Trophoblast cell (in vitro differentiated cells and primary cell): ENCODE results near the gene SCN3A.

Experiments
- DNase-seq, 2 donors: peaks; one replicate each; pipeline ENCODE4 v3.0.0-alpha.2; 2016
- H2AFZ ChIP-seq: 2 replicates; pipeline ENCODE4 v1.6.1; 2013; ENCODE audit warnings: low read length, moderate library complexity, mild to moderate bottlenecking; ENCODE audit not compliant: insufficient read depth, poor library complexity
- H2AK5ac ChIP-seq: 2 replicates; pipeline ENCODE4 v1.6.1; 2013; ENCODE audit warnings: mild to moderate bottlenecking, low read length
- H2BK120ac ChIP-seq: 2 replicates; pipeline ENCODE4 v1.6.1; 2013; ENCODE audit warnings: low read length, mild to moderate bottlenecking, moderate library complexity; ENCODE audit not compliant: insufficient read depth, poor library complexity
- H2BK12ac ChIP-seq: 2 replicates; pipeline ENCODE4 v1.6.1; 2013; ENCODE audit warnings: mild to moderate bottlenecking, low read length, moderate library complexity
- H2BK5ac ChIP-seq: 2 replicates; pipeline ENCODE4 v1.6.1; 2013; ENCODE audit warnings: low read length, low read depth, moderate library complexity, mild to moderate bottlenecking; ENCODE audit not compliant: poor library complexity
- H3K14ac ChIP-seq: 2 replicates; pipeline ENCODE4 v1.6.1; 2013; ENCODE audit warnings: mild to moderate bottlenecking, low read length
- H3K18ac ChIP-seq: 2 replicates; pipeline ENCODE4 v1.6.1; 2013; ENCODE audit warnings: mild to moderate bottlenecking, low read length
- H3K23ac ChIP-seq: 2 replicates; pipeline ENCODE4 v1.6.1; 2013; ENCODE audit warnings: low read length
- H3K27ac ChIP-seq: 2 replicates; pipeline ENCODE4 v1.5.1; 2013; ENCODE audit warnings: low read depth, mild to moderate bottlenecking, inconsistent platforms, low read length, moderate library complexity
- H3K27me3 ChIP-seq: 2 replicates; pipeline ENCODE4 v1.6.1; 2013; ENCODE audit warnings: inconsistent platforms, mild to moderate bottlenecking, low read length, moderate library complexity; ENCODE audit not compliant: insufficient read depth
- H3K36me3 ChIP-seq, 2 experiments: 1 replicate in 1 of 2; 2 replicates in 1 of 2; pipeline ENCODE4 v1.6.1; 2013; ENCODE audit warnings: low read length in 2 of 2, mild to moderate bottlenecking in 2 of 2, moderate library complexity in 1 of 2; ENCODE audit not compliant: insufficient read depth in 2 of 2, control insufficient read depth in 1 of 2
- H3K4ac ChIP-seq: 2 replicates; pipeline ENCODE4 v1.6.1; 2013; ENCODE audit warnings: low read depth, mild to moderate bottlenecking, low read length, moderate library complexity
- H3K4me1 ChIP-seq, 2 experiments: 1 replicate in 1 of 2; 2 replicates in 1 of 2; pipeline ENCODE4 v1.6.1; 2013; ENCODE audit warnings: low read length in 2 of 2, mild to moderate bottlenecking in 2 of 2, moderate library complexity in 1 of 2; ENCODE audit not compliant: insufficient read depth in 2 of 2, control insufficient read depth in 1 of 2
- H3K4me2 ChIP-seq: 2 replicates; pipeline ENCODE4 v1.6.1; 2013; ENCODE audit warnings: inconsistent platforms, mild to moderate bottlenecking, low read length, moderate library complexity
- H3K4me3 ChIP-seq: 2 replicates; pipeline ENCODE4 v1.5.1; 2013; ENCODE audit warnings: mild to moderate bottlenecking, low read depth, low read length, inconsistent platforms
- H3K79me1 ChIP-seq: one replicate; pipeline ENCODE4 v1.6.1; 2013; ENCODE audit warnings: low read length
- H3K79me2 ChIP-seq: 2 replicates; pipeline ENCODE4 v1.6.1; 2013; ENCODE audit warnings: low read length, mild to moderate bottlenecking; ENCODE audit not compliant: control insufficient read depth, insufficient read depth, poor library complexity
- H3K9ac ChIP-seq: 2 replicates; pipeline ENCODE4 v1.6.1; 2013; ENCODE audit warnings: mild to moderate bottlenecking, low read length
- H3K9me3 ChIP-seq: 2 replicates; pipeline ENCODE4 v1.6.1; 2013; ENCODE audit warnings: low read depth, mild to moderate bottlenecking, control low read depth, inconsistent platforms, low read length; ENCODE audit not compliant: insufficient read depth
- H4K12ac ChIP-seq: 2 replicates; pipeline ENCODE4 v1.6.1; 2013; ENCODE audit warnings: low read depth, mild to moderate bottlenecking, low read length, moderate library complexity
- H4K8ac ChIP-seq: 2 replicates; pipeline ENCODE4 v1.6.1; 2013; ENCODE audit warnings: low read depth, mild to moderate bottlenecking, low read length, moderate library complexity
- H4K91ac ChIP-seq: one replicate; pipeline ENCODE4 v1.6.1; 2013; ENCODE audit warnings: low read depth, mild to moderate bottlenecking, low read length, moderate library complexity
- WGBS: extraction: QIAGEN DNeasy Blood & Tissue Kit; methylation state at CpG from one replicate; pipeline ENCODE4 v1.1.7; 2013; ENCODE audit warnings: missing lambda C conversion rate; ENCODE audit not compliant: insufficient read length, insufficient coverage; ENCODE audit errors: extremely low coverage; 5-methylcytosine and 5-hydroxymethylcytosine counted together

The SCN3A gene

GRCh38 chr2:165182029-165182428 is 21.8 kb downstream of the SCN3A start:
- Histone ChIP-seq H2AK5ac (no peak overlapping the region), H3K9ac (no peak overlapping the region), H2BK120ac (no peak overlapping the region), H4K12ac (no peak overlapping the region), H3K23ac (no peak overlapping the region), H3K79me2 (no peaks in the 10 kb centered on the region), H3K4ac (no peak overlapping the region), H3K27me3 (no peaks in the 10 kb centered on the region), H3K4me3 (no peak overlapping the region), H4K91ac (no peak overlapping the region), H2BK5ac (no peak overlapping the region), H4K8ac (no peak overlapping the region), H2BK12ac (no peak overlapping the region), H3K4me2 (no peak overlapping the region), H2AFZ (no peak overlapping the region), H3K27ac (no peak overlapping the region), H3K36me3 (no peaks in the 10 kb centered on the region), H3K18ac (no peak overlapping the region), H3K9me3 (no peaks in the 10 kb centered on the region), H3K14ac (no peak overlapping the region), H3K4me1 (no peaks in the 10 kb centered on the region), H3K79me1 (no peaks in the 10 kb centered on the region)
- no peak for DNase-seq
- no CpG with 5 or more reads among the region's 2 CpGs for WGBS

DNA sequence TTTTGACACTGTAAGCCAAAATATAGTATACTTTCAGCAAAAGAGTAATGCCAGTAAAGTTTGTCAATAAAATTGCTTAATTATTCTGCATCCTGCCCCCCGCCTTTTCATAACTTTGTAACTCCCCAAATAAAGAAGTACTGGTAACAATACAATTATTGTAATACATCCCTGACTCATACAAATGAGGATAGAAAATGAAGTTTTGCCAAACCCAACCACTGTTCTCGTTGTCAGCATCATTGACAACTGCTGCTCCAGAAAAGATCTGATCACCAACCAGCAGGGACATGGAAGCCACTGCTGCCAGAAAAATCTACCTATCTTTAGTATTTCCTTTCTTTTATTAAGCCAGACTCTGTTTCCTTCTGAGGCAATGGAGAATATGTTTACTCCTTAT is 27.1 kb downstream of the SCN3A start:
- Histone ChIP-seq H3K23ac (no peak overlapping the region), H3K9ac (no peak overlapping the region), H3K79me2 (no peaks in the 10 kb centered on the region), H2AK5ac (no peak overlapping the region), H2BK120ac (no peak overlapping the region), H3K9me3 (no peaks in the 10 kb centered on the region), H3K4me2 (no peak overlapping the region), H2BK12ac (no peak overlapping the region), H3K4ac (no peak overlapping the region), H4K12ac (no peak overlapping the region), H3K27me3 (no peaks in the 10 kb centered on the region), H3K14ac (no peak overlapping the region), H4K91ac (no peak overlapping the region), H3K36me3 (no peaks in the 10 kb centered on the region), H3K79me1 (no peaks in the 10 kb centered on the region), H3K27ac (no peak overlapping the region), H3K4me1 (no peaks in the 10 kb centered on the region), H2BK5ac (no peak overlapping the region), H2AFZ (no peak overlapping the region), H3K18ac (no peak overlapping the region), H3K4me3 (no peak overlapping the region), H4K8ac (no peak overlapping the region)
- DNase-seq, result no peak
- WGBS, result no CpG with 5 or more reads among the region's 2 CpGs

- Histone ChIP-seq H3K4ac (no peak overlapping the region), H2BK12ac (no peak overlapping the region), H2BK5ac (no peak overlapping the region), H3K23ac (no peak overlapping the region), H3K9me3 (no peaks in the 10 kb centered on the region), H3K27ac (no peak overlapping the region), H3K4me2 (no peak overlapping the region), H4K8ac (no peak overlapping the region), H4K91ac (no peak overlapping the region), H3K4me1 (no peaks in the 10 kb centered on the region), H3K79me1 (no peaks in the 10 kb centered on the region), H3K79me2 (no peaks in the 10 kb centered on the region), H2AFZ (no peak overlapping the region), H2AK5ac (no peak overlapping the region), H3K14ac (no peak overlapping the region), H3K9ac (no peak overlapping the region), H3K4me3 (no peak overlapping the region), H3K36me3 (no peaks in the 10 kb centered on the region), H4K12ac (no peak overlapping the region), H3K18ac (no peak overlapping the region), H3K27me3 (no peaks in the 10 kb centered on the region), H2BK120ac (no peak overlapping the region)
- no peak for DNase-seq
- WGBS, result no CpG with 5 or more reads among the region's 1 CpG
Observed at GRCh38 chr2:165173215-165173614, 30.6 kb downstream of the SCN3A start.

DNA sequence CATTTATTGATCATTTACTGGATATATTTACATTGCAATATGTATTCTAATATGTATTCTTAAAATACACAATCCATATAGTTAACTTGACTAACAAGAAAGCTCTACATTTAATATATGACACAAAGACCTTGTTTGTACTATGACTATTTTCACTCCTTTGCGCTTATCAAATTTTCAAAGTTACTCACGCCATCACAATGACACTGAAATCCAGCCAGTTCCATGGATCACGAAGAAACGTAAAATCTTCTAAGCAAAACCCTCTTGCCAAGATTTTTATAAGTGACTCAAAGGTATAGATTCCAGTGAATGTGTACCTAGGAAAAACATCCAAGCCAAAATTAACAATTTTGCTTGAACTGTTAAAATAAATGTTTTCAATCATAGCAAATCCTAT is 39.6 kb downstream of the SCN3A start:
- no peak overlapping the region for H2BK120ac ChIP-seq
- H3K27ac ChIP-seq, result no peak overlapping the region
- no peak overlapping the region for H4K8ac ChIP-seq
- H3K9ac ChIP-seq, result no peak overlapping the region
- no peak overlapping the region for H3K23ac ChIP-seq
- no peak overlapping the region for H3K4ac ChIP-seq
- H4K91ac ChIP-seq, result no peak overlapping the region
- no peak overlapping the region for H2BK12ac ChIP-seq
- no peak overlapping the region for H3K4me2 ChIP-seq
- H2AFZ ChIP-seq, result no peak overlapping the region
- H3K36me3 ChIP-seq, result no peaks in the 10 kb centered on the region
- H2AK5ac ChIP-seq, result no peak overlapping the region
- H3K4me1 ChIP-seq, result no peaks in the 10 kb centered on the region
- no peaks in the 10 kb centered on the region for H3K27me3 ChIP-seq
- H3K79me1 ChIP-seq, result no peaks in the 10 kb centered on the region
- WGBS, result no CpG with 5 or more reads among the region's 4 CpGs
- H3K9me3 ChIP-seq, result no peaks in the 10 kb centered on the region
- H2BK5ac ChIP-seq, result no peak overlapping the region
- no peak overlapping the region for H3K4me3 ChIP-seq
- no peaks in the 10 kb centered on the region for H3K79me2 ChIP-seq
- no peak for DNase-seq
- H4K12ac ChIP-seq, result no peak overlapping the region
- H3K18ac ChIP-seq, result no peak overlapping the region
- H3K14ac ChIP-seq, result no peak overlapping the region
